MM.1S (cell line): ENCODE results near the gene BSN.

Source experiments
- DNase-seq: peaks from one replicate; pipeline ENCODE4 v3.0.0-alpha.2; 2015
- H2AFZ ChIP-seq: fragments of 300-600 bp; sonication (generic); 2 replicates; pipeline ENCODE4 v1.6.0; 2016; ENCODE audit warnings: antibody characterized with exemption, low read length
- H3F3A ChIP-seq: fragments of 300-600 bp; sonication (generic); 2 replicates; pipeline ENCODE4 v1.6.1; 2016; ENCODE audit warnings: mild to moderate bottlenecking, antibody characterized with exemption, low read length, moderate library complexity, mixed read lengths; ENCODE audit not compliant: insufficient read depth
- H3K27ac ChIP-seq: fragments of 300-600 bp; sonication (generic); 2 replicates; pipeline ENCODE4 v1.5.1; 2016; ENCODE audit warnings: mild to moderate bottlenecking, low read length
- H3K27me3 ChIP-seq: fragments of 300-600 bp; sonication (generic); replicated peaks from 2 replicates; pipeline ENCODE4 v1.6.0; 2016; ENCODE audit warnings: low read length; ENCODE audit not compliant: insufficient read depth
- H3K36me3 ChIP-seq: fragments of 300-600 bp; sonication (generic); replicated peaks from 2 replicates; pipeline ENCODE4 v1.6.1; 2016; ENCODE audit warnings: mild to moderate bottlenecking, low read length, mixed read lengths; ENCODE audit not compliant: insufficient read depth
- H3K4me1 ChIP-seq: fragments of 300-600 bp; sonication (generic); 2 replicates; pipeline ENCODE4 v1.6.1; 2016; ENCODE audit warnings: low read length, mixed read lengths
- H3K4me2 ChIP-seq: fragments of 300-600 bp; sonication (generic); 2 replicates; pipeline ENCODE4 v1.6.0; 2016; ENCODE audit warnings: low read depth, low read length
- H3K4me3 ChIP-seq: fragments of 300-600 bp; sonication (generic); 2 replicates; pipeline ENCODE4 v1.5.1; 2016; ENCODE audit warnings: low read length, mixed read lengths
- H3K79me2 ChIP-seq: fragments of 300-600 bp; sonication (generic); 2 replicates; pipeline ENCODE4 v1.6.1; 2016; ENCODE audit warnings: mixed run types, low read length, mixed read lengths
- H3K9ac ChIP-seq: fragments of 300-600 bp; sonication (generic); 2 replicates; pipeline ENCODE4 v1.6.1; 2016; ENCODE audit warnings: low read length, mixed read lengths
- H3K9me2 ChIP-seq: fragments of 300-600 bp; sonication (generic); replicated peaks from 2 replicates; pipeline ENCODE4 v1.6.1; 2016; ENCODE audit warnings: mild to moderate bottlenecking, low read length, mixed read lengths; ENCODE audit not compliant: insufficient read depth
- H3K9me3 ChIP-seq: fragments of 300-600 bp; sonication (generic); replicated peaks from 2 replicates; pipeline ENCODE4 v1.6.1; 2016; ENCODE audit warnings: mild to moderate bottlenecking, low read length, mixed read lengths; ENCODE audit not compliant: insufficient read depth
- H4K20me1 ChIP-seq: fragments of 300-600 bp; sonication (generic); 2 replicates; pipeline ENCODE4 v1.6.1; 2016; ENCODE audit warnings: mild to moderate bottlenecking, low read length, moderate library complexity, mixed read lengths; ENCODE audit not compliant: insufficient read depth
- EZH2 ChIP-seq: fragments of 300-600 bp; sonication (generic); optimal IDR thresholded peaks from 2 replicates; pipeline ENCODE3; 2017; ENCODE audit warnings: low read depth, mild to moderate bottlenecking, antibody characterized with exemption, low read length, mixed read lengths
- EZH2phosphoT487 ChIP-seq: fragments of 300-600 bp; sonication (generic); IDR thresholded peaks from 2 replicates; pipeline ENCODE4 v1.6.1; 2018; ENCODE audit warnings: antibody characterized with exemption, low read length
- TF ChIP-seq, protein P1 (sequence below): fragments of 300-600 bp; sonication (generic); IDR thresholded peaks from 2 replicates; pipeline ENCODE4 v1.5.1; 2016; ENCODE audit warnings: antibody characterized with exemption, low read length, mixed read lengths

The BSN gene

DNA sequence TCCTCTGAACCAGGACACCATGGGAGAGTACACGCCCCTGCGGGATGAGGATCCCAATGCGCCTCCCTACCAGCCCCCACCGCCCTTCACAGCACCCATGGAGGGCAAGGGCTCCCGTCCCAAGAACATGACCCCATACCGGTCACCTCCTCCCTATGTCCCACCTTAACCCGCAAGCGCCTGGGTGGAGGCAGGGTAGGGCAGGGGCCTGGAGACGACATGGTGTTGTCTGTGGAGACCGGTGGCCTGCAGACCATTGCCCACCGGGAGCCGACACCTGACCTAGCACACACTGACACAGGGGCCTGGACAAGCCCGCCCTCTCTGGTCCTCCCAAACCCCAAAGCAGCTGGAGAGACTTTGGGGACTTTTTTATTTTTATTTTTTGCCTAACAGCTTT, 21.2 kb upstream of the BSN start:
- Histone ChIP-seq H3K4me2 (no peak overlapping the region), H2AFZ (no peak overlapping the region), H3K9me3 (no peaks in the 10 kb centered on the region), H3K4me3 (no peak overlapping the region), H3K9ac (no peak overlapping the region), H3K27ac (no peak overlapping the region), H4K20me1 (no peaks in the 10 kb centered on the region), H3K9me2 (no peaks in the 10 kb centered on the region), H3K79me2 (no peaks in the 10 kb centered on the region), H3F3A (no peaks in the 10 kb centered on the region), H3K4me1 (no peaks in the 10 kb centered on the region), H3K27me3 (no peaks in the 10 kb centered on the region), H3K36me3 (no peaks in the 10 kb centered on the region)
- DNase-seq, result no peak
- no peak for TF ChIP-seq EZH2phosphoT487
- TF ChIP-seq EZH2, result no peak
- TF ChIP-seq, protein P1, sequence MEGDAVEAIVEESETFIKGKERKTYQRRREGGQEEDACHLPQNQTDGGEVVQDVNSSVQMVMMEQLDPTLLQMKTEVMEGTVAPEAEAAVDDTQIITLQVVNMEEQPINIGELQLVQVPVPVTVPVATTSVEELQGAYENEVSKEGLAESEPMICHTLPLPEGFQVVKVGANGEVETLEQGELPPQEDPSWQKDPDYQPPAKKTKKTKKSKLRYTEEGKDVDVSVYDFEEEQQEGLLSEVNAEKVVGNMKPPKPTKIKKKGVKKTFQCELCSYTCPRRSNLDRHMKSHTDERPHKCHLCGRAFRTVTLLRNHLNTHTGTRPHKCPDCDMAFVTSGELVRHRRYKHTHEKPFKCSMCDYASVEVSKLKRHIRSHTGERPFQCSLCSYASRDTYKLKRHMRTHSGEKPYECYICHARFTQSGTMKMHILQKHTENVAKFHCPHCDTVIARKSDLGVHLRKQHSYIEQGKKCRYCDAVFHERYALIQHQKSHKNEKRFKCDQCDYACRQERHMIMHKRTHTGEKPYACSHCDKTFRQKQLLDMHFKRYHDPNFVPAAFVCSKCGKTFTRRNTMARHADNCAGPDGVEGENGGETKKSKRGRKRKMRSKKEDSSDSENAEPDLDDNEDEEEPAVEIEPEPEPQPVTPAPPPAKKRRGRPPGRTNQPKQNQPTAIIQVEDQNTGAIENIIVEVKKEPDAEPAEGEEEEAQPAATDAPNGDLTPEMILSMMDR, result no peak

GRCh38 chr3:49533786-49534519, 20.3 kb upstream of the BSN start:
- H3K27me3 ChIP-seq, result no peaks in the 10 kb centered on the region
- H3K27ac ChIP-seq, result no peak overlapping the region
- no peaks in the 10 kb centered on the region for H3K9me2 ChIP-seq
- H3K36me3 ChIP-seq, result no peaks in the 10 kb centered on the region
- no peak for TF ChIP-seq EZH2phosphoT487
- no peak for TF ChIP-seq EZH2
- TF ChIP-seq, protein P1, result no peak
- H3K4me2 ChIP-seq, result no peak overlapping the region
- no peaks in the 10 kb centered on the region for H4K20me1 ChIP-seq
- H2AFZ ChIP-seq, result no peak overlapping the region
- H3F3A ChIP-seq, result no peaks in the 10 kb centered on the region
- no peaks in the 10 kb centered on the region for H3K79me2 ChIP-seq
- no peaks in the 10 kb centered on the region for H3K4me1 ChIP-seq
- no peak overlapping the region for H3K4me3 ChIP-seq
- no peak overlapping the region for H3K9ac ChIP-seq
- DNase-seq, result no peak
- no peaks in the 10 kb centered on the region for H3K9me3 ChIP-seq

DNA sequence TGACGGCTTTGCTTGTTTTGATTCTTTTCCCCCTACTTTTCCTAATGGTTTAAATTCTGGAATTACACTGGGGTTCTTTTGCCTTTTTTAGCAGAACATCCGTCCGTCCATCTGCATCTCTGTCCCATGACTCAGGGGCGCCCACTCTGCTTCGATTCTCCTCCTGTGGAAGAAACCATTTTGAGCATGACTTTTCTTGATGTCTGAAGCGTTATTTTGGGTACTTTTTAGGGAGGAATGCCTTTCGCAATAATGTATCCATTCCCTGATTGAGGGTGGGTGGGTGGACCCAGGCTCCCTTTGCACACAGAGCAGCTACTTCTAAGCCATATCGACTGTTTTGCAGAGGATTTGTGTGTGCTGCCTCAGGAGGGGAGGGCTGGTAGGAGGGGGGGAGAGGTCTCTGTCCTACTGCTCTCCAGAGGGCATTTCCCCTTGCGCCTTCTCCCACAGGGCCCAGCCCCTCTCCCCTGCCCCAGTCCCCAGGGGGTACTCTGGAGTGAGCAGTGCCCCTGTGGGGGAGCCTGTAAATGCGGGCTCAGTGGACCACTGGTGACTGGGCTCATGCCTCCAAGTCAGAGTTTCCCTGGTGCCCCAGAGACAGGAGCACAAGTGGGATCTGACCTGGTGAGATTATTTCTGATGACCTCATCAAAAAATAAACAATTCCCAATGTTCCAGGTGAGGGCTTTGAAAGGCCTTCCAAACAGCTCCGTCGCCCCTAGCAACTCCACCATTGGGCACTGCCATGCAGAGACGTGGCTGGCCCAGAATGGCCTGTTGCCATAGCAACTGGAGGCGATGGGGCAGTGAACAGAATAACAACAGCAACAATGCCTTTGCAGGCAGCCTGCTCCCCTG, 19.5 kb upstream of the BSN start:
- no peaks in the 10 kb centered on the region for H3K36me3 ChIP-seq
- no peaks in the 10 kb centered on the region for H3K4me1 ChIP-seq
- no peaks in the 10 kb centered on the region for H3F3A ChIP-seq
- TF ChIP-seq EZH2phosphoT487 (no peak), EZH2 (no peak)
- TF ChIP-seq, protein P1, result no peak
- H3K4me3 ChIP-seq, result no peak overlapping the region
- H3K27me3 ChIP-seq, result no peaks in the 10 kb centered on the region
- no peaks in the 10 kb centered on the region for H3K79me2 ChIP-seq
- no peak for DNase-seq
- H4K20me1 ChIP-seq, result no peaks in the 10 kb centered on the region
- H3K4me2 ChIP-seq, result no peak overlapping the region
- H2AFZ ChIP-seq, result no peak overlapping the region
- no peaks in the 10 kb centered on the region for H3K9me2 ChIP-seq
- no peaks in the 10 kb centered on the region for H3K9me3 ChIP-seq
- no peak overlapping the region for H3K27ac ChIP-seq
- H3K9ac ChIP-seq, result no peak overlapping the region
